Progenitor cell of endocrine pancreas (in vitro differentiated cells): ENCODE data around the gene C15orf40. TPM values are rescaled to one million over a fixed set of nuclear protein-coding genes. Genes with fewer than 3 reads are reported as not detected.

Source experiments
- DNase-seq: peaks from one replicate; pipeline ENCODE4 v3.0.0; 2021; ENCODE audit warnings: low spot score; ENCODE audit not compliant: unreplicated experiment
- H3K27ac Mint-ChIP-seq: 2 replicates; pipeline ENCODE4 v1.8.0; 2021; ENCODE audit warnings: mild to moderate bottlenecking, moderate library complexity, mixed read lengths
- H3K27me3 Mint-ChIP-seq: 2 replicates; pipeline ENCODE4 v1.8.0; 2021; ENCODE audit warnings: mixed read lengths
- H3K36me3 Mint-ChIP-seq: 2 replicates; pipeline ENCODE4 v1.8.0; 2022; ENCODE audit warnings: mixed read lengths; ENCODE audit not compliant: insufficient read depth
- H3K4me1 Mint-ChIP-seq: 2 replicates; pipeline ENCODE4 v1.8.0; 2021; ENCODE audit warnings: low read depth, mixed read lengths
- H3K4me3 Mint-ChIP-seq: 2 replicates; pipeline ENCODE4 v1.8.0; 2021; ENCODE audit warnings: low read depth, mild to moderate bottlenecking, moderate library complexity, mixed read lengths
- H3K9me3 Mint-ChIP-seq: 2 replicates; pipeline ENCODE4 v1.8.0; 2021; ENCODE audit warnings: low read depth, mixed read lengths
- CTCF ChIP-seq: fragments of 200-600 bp; sonication (generic); IDR thresholded peaks from one replicate; pipeline ENCODE4 v1.5.0; 2021; ENCODE audit warnings: antibody characterized with exemption, mild to moderate bottlenecking; ENCODE audit not compliant: unreplicated experiment
- long read RNA-seq: library from polyadenylated mRNA; unstranded; transcript quantifications from one replicate; pipeline ENCODE4 v2.0.0, GENCODE V29; 2020
- total RNA-seq: library from RNA; stranded (reverse); gene quantifications from 2 replicates; pipeline ENCODE4 v1.2.1, GENCODE V29; 2021

The C15orf40 gene
- total RNA-seq, result 21.9 and 25.4 TPM in 2 replicates
- long read RNA-seq, full-length matches to known transcripts, result 4 of 14 reads
- long read RNA-seq, partial matches to known transcripts, result 3 of 14 reads
- long read RNA-seq, other reads (novel, unspliced or antisense), result 7 of 14 reads

GRCh38 chr15:83011271-83012075 lies at the start of gene C15orf40:
C15orf40 (minus strand) TSS chr15:83011639; CDS start chr15:83011607, 32 bp downstream.
- Mint-ChIP-seq H3K4me3 (peak within 1 kb of the TSS; percentile 98), H3K27ac (peak within 1 kb of the TSS; percentile 97), H3K27me3 (no peaks in the 10 kb centered on the region), H3K36me3 (peaks cover 25% of the 10 kb centered on the region), H3K9me3 (peaks cover 13% of the 10 kb centered on the region), H3K4me1 (peaks cover 22% of the 10 kb centered on the region)
- TF ChIP-seq CTCF, result peak; percentile 59
- peak; percentile 77 for DNase-seq

GRCh38 chr15:83057696-83058376 lies 46.4 kb upstream of the C15orf40 start:
- Mint-ChIP-seq H3K27me3 (no peaks in the 10 kb centered on the region), H3K9me3 (no peaks in the 10 kb centered on the region), H3K27ac (peak overlapping the region; percentile 78), H3K36me3 (peaks cover 10% of the 10 kb centered on the region), H3K4me1 (no peaks in the 10 kb centered on the region), H3K4me3 (no peak overlapping the region)
- no peak for DNase-seq
- no peak for TF ChIP-seq CTCF

GRCh38 chr15:83057002-83057401 lies 45.6 kb upstream of the C15orf40 start:
- no peak overlapping the region for H3K4me3 Mint-ChIP-seq
- peaks cover 10% of the 10 kb centered on the region for H3K36me3 Mint-ChIP-seq
- TF ChIP-seq CTCF, result no peak
- no peaks in the 10 kb centered on the region for H3K27me3 Mint-ChIP-seq
- no peak for DNase-seq
- H3K9me3 Mint-ChIP-seq, result no peaks in the 10 kb centered on the region
- H3K4me1 Mint-ChIP-seq, result no peaks in the 10 kb centered on the region
- no peak overlapping the region for H3K27ac Mint-ChIP-seq

GRCh38 chr15:83053151-83053550 lies 41.7 kb upstream of the C15orf40 start:
- no peak overlapping the region for H3K27ac Mint-ChIP-seq
- TF ChIP-seq CTCF, result no peak
- H3K4me3 Mint-ChIP-seq, result no peak overlapping the region
- DNase-seq, result no peak
- H3K36me3 Mint-ChIP-seq, result peaks cover 11% of the 10 kb centered on the region
- H3K27me3 Mint-ChIP-seq, result no peaks in the 10 kb centered on the region
- no peaks in the 10 kb centered on the region for H3K9me3 Mint-ChIP-seq
- no peaks in the 10 kb centered on the region for H3K4me1 Mint-ChIP-seq

GRCh38 chr15:83046558-83047127 lies 35.2 kb upstream of the C15orf40 start:
- Mint-ChIP-seq H3K4me3 (no peak overlapping the region), H3K36me3 (peaks cover 20% of the 10 kb centered on the region), H3K27ac (no peak overlapping the region), H3K9me3 (no peaks in the 10 kb centered on the region), H3K4me1 (no peaks in the 10 kb centered on the region), H3K27me3 (no peaks in the 10 kb centered on the region)
- no peak for TF ChIP-seq CTCF
- no peak for DNase-seq
